ENCODE results near the gene ZNF211.

GRCh38 chr19:57583521-57584416 lies 49.2 kb upstream of the ZNF211 start, which contains the start of gene ZIK1:
- no peak for TF ChIP-seq CTCF (conservative IDR thresholded peaks at IDR 0.05; ENCODE audit: low read length)
- no peak for TF ChIP-seq EZH2phosphoT487 (IDR thresholded peaks at IDR 0.05; ENCODE audit: borderline replicate concordance, low read depth, low read length)

All from OCI-LY7 (cell line).